Mesodermal cell (in vitro differentiated cells): Measurements from ENCODE around the gene DNAJC4.

Source experiments
- H3K27ac ChIP-seq: 2 replicates; pipeline ENCODE4 v1.7.0; 2013; ENCODE audit warnings: mild to moderate bottlenecking, low read depth, low read length, moderate library complexity; ENCODE audit not compliant: severe bottlenecking
- H3K36me3 ChIP-seq: 2 replicates; pipeline ENCODE4 v1.7.1; 2013; ENCODE audit warnings: mild to moderate bottlenecking, low read length, moderate library complexity; ENCODE audit not compliant: control insufficient read depth, insufficient read depth
- H3K4me1 ChIP-seq: one replicate; pipeline ENCODE4 v1.7.1; 2013; ENCODE audit warnings: mild to moderate bottlenecking, low read length; ENCODE audit not compliant: insufficient read depth, control insufficient read depth, poor library complexity, severe bottlenecking
- H3K4me3 ChIP-seq: 2 replicates; pipeline ENCODE4 v1.7.0; 2013; ENCODE audit warnings: low read length, control low read depth, mild to moderate bottlenecking; ENCODE audit not compliant: insufficient read depth, poor library complexity, severe bottlenecking; ENCODE audit errors: extremely low read depth
- H3K9me3 ChIP-seq: 2 replicates; pipeline ENCODE4 v1.7.1; 2013; ENCODE audit warnings: mild to moderate bottlenecking, low read length, moderate library complexity; ENCODE audit not compliant: control insufficient read depth
- WGBS, 2 experiments: methylation state at CpG; one replicate each; pipeline ENCODE4 v1.1.5; 2013; ENCODE audit warnings: missing lambda C conversion rate in 2 of 2; ENCODE audit not compliant: insufficient coverage in 2 of 2; 5-methylcytosine and 5-hydroxymethylcytosine counted together

Gene DNAJC4

DNA sequence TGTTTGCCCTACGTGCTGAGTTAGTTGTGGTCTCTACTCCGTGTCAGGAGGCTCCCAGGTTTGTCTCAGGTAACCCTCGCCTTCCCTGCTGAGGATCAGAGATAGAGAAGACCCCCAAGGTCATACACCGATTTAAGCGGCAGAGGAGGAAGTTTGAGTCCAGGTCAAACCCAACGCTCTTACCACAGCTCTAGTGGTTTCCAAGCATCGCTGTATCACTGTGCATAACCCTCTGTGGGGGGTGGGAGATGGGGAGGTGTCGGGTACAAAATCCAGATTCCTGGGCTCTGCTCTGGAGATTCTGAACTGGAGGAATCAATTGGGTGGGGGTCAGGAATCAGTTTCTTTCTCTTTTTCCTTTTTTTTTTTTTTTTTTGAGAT, 627 bp downstream of the DNAJC4 start:
- 17% methylated on average over 7 of the region's 8 CpGs; no CpG with 5 or more reads in 1 of the 2 experiments for WGBS, 2 experiments

DNA sequence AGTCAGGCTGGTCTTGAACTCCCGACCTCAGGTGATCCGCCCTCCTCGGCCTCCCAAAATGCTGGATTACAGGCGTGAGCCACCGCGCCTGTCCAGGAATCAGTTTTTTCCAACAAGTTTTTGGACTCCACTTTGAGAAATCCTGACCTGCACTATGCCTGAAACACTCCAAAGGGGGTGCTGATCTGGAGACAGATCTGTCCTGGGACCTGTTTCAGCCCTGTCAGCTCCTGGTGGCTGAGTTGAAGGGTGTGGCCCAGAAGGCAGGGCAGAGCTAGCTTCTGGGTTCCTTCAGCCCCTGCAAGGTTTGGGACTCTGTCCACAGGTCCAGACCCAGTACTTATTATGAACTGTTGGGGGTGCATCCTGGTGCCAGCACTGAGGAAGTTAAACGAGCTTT, 1.2 kb downstream of the DNAJC4 start:
- H3K4me1 ChIP-seq = peaks cover 5% of the 10 kb centered on the region
- peaks cover 2% of the 10 kb centered on the region for H3K36me3 ChIP-seq
- H3K27ac ChIP-seq = no peak overlapping the region
- 88 to 94% methylated on average over 6 to 7 of the region's 7 CpGs for WGBS, 2 experiments
- no peak overlapping the region for H3K4me3 ChIP-seq
- no peaks in the 10 kb centered on the region for H3K9me3 ChIP-seq

More for the DNA sequence above, 627 bp downstream of the DNAJC4 start:
- Histone ChIP-seq H3K9me3 (no peaks in the 10 kb centered on the region), H3K4me1 (peaks cover 5% of the 10 kb centered on the region), H3K36me3 (peaks cover 2% of the 10 kb centered on the region), H3K27ac (no peak overlapping the region), H3K4me3 (peak overlapping the region; percentile 54)

DNA sequence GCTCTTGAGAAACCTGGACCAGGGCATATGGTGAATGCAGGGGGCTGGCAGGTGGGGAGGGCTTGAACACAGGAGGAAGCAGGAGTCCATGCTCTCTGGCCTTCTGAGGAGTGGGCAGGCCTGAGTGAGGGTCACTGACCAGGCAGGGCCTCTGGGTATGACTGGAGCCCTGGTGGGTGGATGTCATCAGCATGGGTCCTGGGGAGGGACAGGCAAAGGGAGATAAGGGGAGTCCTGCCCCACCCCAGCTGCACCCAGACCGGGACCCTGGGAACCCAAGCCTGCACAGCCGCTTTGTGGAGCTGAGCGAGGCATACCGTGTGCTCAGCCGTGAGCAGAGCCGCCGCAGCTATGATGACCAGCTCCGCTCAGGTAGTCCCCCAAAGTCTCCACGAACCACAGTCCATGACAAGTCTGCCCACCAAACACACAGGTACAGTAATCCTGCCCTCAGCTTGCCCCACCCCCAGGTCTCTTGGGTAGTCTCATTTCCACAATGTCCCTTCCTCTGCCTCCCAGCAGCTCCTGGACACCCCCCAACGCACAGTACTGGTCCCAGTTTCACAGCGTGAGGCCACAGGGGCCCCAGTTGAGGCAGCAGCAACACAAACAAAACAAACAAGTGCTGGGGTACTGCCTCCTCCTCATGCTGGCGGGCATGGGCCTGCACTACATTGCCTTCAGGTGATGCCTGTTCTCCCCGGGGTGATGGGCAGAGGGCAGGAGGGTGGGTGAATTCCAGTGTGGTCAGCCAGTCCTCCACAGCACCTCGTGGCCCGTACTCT, 2.0 kb downstream of the DNAJC4 start:
- H3K27ac ChIP-seq = no peak overlapping the region
- no peaks in the 10 kb centered on the region for H3K4me1 ChIP-seq
- H3K36me3 ChIP-seq = peaks cover 5% of the 10 kb centered on the region
- 96% methylated on average over 13 to 15 of the region's 15 CpGs for WGBS, 2 experiments
- H3K9me3 ChIP-seq = no peaks in the 10 kb centered on the region
- no peak overlapping the region for H3K4me3 ChIP-seq

DNA sequence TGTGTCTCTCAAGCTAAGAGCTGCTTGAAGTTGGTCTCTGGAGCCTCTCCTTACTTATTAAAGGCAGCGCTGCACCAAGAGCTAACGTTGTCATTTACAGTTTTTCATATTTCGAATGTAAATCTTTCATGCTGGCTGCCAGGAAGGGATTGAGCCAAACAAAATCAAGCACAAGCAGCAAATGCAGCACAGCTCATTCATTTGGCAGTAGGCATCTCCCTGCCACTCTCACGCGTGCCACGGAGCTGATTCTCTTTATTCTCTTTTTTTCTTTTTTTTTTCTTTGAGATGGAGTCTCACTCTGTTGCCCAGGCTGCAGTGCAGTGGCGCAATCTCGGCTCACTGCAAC, 2.6 kb downstream of the DNAJC4 start:
- H3K4me3 ChIP-seq = no peak overlapping the region
- no peak overlapping the region for H3K27ac ChIP-seq
- whole genome bisulfite sequencing, 2 experiments = 95 to 97% methylated on average over 8 of the region's 8 CpGs
- H3K4me1 ChIP-seq = no peaks in the 10 kb centered on the region
- H3K9me3 ChIP-seq = no peaks in the 10 kb centered on the region
- peaks cover 11% of the 10 kb centered on the region for H3K36me3 ChIP-seq

DNA sequence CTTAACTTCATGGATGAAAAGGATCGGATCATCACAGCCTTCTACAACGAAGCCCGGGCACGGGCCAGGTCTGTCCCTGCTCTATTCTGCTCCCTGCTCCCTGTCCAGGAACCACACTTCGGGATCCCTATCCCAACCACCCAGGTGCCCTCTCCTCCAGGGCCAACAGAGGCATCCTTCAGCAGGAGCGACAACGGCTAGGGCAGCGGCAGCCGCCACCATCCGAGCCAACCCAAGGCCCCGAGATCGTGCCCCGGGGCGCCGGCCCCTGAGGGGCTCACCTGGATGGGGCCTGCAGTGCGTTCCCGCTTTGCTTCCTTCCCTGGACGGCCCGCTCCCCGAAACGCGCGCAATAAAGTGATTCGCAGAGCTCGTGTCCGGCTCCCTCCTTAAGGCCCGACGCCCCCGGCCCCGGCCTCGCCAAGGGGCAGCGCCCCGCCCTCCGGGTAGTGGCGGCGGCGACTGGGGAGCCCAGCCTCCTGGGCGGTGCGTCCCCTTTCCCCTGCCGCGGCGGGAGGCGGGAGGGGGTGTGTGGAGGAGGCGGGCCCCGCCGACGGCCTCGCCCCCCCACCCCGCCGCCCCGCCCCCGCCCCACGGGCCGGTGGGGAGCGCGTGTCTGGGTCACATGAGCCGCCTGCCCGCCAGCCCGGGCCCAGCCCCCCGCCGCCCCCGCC, 3.7 kb downstream of the DNAJC4 start, which contains the start of gene VEGFB:
VEGFB (plus strand) TSS at position 672 of the 674 bp plus-strand sequence. CDS start 250 bp downstream, outside the sequence.
- Histone ChIP-seq H3K27ac (no peak within 1 kb of the TSS), H3K9me3 (no peaks in the 10 kb centered on the region), H3K36me3 (peaks cover 18% of the 10 kb centered on the region), H3K4me1 (no peaks in the 10 kb centered on the region), H3K4me3 (peak within 1 kb of the TSS; percentile 52)
- WGBS, 2 experiments = 2 to 4% methylated on average over 26 to 41 of the region's 62 CpGs

DNA sequence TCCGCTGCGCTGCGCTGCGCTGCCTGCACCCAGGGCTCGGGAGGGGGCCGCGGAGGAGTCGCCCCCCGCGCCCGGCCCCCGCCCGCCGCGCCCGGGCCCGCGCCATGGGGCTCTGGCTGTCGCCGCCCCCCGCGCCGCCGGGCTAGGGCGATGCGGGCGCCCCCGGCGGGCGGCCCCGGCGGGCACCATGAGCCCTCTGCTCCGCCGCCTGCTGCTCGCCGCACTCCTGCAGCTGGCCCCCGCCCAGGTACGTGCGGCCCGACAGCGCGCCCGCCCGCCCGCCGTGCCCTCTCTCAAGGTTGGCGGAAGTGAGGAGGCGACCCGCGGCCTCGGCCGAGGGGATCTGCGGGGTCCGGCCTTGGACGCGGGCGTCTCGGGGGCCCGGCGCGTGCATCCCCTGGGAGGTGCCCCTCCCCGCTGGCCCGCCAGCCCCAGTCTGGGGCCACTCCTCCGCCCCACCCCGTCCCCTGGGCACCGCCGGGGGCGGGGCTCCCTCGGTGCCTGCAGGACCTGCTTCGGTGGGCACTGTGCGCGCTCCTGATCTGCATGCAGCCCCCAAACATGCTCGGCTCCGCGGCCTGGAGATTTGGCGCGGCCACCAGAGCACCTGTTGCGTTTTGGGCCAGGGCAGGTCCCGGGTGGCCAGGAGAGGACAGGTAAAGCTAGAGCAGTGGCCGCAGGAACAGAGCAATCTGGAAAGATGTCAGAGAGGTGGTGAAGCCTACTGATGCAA, 4.5 kb downstream of the DNAJC4 start:
- H3K9me3 ChIP-seq = no peaks in the 10 kb centered on the region
- H3K4me3 ChIP-seq = peak overlapping the region; percentile 52
- 2 to 4% methylated on average over 36 to 69 of the region's 80 CpGs for WGBS, 2 experiments
- peaks cover 16% of the 10 kb centered on the region for H3K36me3 ChIP-seq
- no peak overlapping the region for H3K27ac ChIP-seq
- H3K4me1 ChIP-seq = peaks cover under 1% of the 10 kb centered on the region

DNA sequence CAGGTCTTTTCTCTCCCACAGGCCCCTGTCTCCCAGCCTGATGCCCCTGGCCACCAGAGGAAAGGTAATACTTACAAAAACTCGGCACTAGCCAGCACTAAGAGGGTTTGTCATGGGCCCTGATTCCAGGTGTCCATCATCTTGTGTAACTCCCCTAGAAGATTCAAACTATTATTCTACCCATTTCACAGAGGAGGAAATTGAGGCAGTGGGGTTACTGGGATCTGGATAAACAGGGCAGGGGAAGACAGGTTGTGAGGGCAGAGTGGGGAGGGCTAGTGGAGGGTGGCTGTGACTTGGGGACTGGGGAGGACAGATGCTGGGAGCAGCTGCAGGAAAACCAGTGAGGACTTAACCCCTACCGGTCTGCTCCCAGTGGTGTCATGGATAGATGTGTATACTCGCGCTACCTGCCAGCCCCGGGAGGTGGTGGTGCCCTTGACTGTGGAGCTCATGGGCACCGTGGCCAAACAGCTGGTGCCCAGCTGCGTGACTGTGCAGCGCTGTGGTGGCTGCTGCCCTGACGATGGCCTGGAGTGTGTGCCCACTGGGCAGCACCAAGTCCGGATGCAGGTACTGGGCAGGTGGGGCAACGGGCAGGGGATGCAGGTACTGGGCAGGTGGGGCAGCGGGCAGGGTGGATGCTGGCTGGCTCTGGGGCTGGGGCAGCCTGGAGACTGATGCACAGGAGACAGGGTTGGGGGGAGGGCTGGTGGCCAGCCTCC, 5.3 kb downstream of the DNAJC4 start:
- Histone ChIP-seq H3K36me3 (peaks cover 16% of the 10 kb centered on the region), H3K9me3 (no peaks in the 10 kb centered on the region), H3K27ac (no peak overlapping the region), H3K4me3 (peak overlapping the region; percentile 52), H3K4me1 (peaks cover 9% of the 10 kb centered on the region)
- WGBS, 2 experiments = 97 to 99% methylated on average over 10 of the region's 12 CpGs

DNA sequence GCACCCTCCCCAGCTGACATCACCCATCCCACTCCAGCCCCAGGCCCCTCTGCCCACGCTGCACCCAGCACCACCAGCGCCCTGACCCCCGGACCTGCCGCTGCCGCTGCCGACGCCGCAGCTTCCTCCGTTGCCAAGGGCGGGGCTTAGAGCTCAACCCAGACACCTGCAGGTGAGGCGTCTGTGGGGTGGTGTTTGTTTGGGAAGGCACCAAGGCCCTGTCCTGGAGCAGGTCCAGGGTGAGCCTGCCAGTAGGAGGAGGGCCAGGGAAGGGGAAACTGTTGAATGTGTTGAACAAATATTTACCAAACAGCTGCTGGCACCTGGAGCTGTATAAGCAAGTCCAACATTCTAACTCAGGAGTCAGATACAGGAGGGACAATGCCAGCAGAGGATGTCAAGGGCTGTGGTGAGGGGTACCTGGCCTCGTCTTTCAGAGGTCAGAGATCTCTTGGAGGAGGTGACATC, 7.2 kb downstream of the DNAJC4 start:
- WGBS, 2 experiments = 91 to 92% methylated on average over 10 to 12 of the region's 12 CpGs
- no peak overlapping the region for H3K27ac ChIP-seq
- peaks cover 11% of the 10 kb centered on the region for H3K4me1 ChIP-seq
- no peaks in the 10 kb centered on the region for H3K9me3 ChIP-seq
- H3K36me3 ChIP-seq = peaks cover 16% of the 10 kb centered on the region
- H3K4me3 ChIP-seq = no peak overlapping the region

DNA sequence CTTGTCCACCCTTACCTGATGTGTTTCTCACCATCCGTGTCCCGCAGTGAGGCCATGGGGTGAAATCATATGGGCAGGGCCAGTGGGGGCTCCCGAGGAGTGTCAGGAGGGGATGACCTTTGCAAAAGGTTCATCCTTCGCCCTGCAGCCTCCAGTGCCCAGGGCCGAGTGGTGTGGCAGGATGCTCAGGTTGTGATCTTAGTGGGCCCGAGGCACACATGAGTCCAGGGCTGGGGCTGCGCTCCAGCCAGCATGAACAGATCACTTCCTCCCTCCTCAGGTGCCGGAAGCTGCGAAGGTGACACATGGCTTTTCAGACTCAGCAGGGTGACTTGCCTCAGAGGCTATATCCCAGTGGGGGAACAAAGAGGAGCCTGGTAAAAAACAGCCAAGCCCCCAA, 7.7 kb downstream of the DNAJC4 start:
- Histone ChIP-seq H3K27ac (no peak overlapping the region), H3K4me1 (peaks cover 17% of the 10 kb centered on the region), H3K9me3 (no peaks in the 10 kb centered on the region), H3K36me3 (peaks cover 18% of the 10 kb centered on the region), H3K4me3 (no peak overlapping the region)
- WGBS, 2 experiments = 88 to 93% methylated on average over 3 to 4 of the region's 9 CpGs

DNA sequence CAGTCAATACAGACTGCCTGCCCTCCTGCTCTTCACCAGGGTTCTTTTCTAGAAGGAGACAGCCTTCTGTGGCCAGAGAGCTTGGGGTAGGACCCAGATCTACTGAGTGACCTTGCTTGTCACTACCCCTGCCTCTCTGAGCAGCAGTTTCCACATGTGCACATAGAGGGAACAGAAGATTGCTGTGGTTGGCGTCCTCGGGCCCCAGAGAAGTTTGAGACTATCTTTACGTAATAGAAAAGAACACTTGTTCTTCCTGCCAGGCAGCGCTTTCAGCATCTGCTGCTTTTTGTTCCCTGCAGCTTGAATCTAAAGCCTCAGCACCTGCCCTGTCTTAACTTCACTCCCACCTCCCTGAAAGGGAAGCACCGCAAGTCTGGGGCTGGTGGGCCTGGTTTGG, 8.7 kb downstream of the DNAJC4 start:
- no peak overlapping the region for H3K27ac ChIP-seq
- 96 to 97% methylated on average over 5 of the region's 5 CpGs for WGBS, 2 experiments
- no peaks in the 10 kb centered on the region for H3K9me3 ChIP-seq
- peaks cover 26% of the 10 kb centered on the region for H3K4me1 ChIP-seq
- no peak overlapping the region for H3K4me3 ChIP-seq
- H3K36me3 ChIP-seq = peaks cover 27% of the 10 kb centered on the region
